GM12891 (cell line): ENCODE results near the gene ZNF71.

Source experiments
- PAX5 ChIP-seq: IDR thresholded peaks from 2 replicates; pipeline ENCODE4 v1.6.1; 2011; ENCODE audit warnings: low read length, moderate library complexity, mild to moderate bottlenecking; ENCODE audit not compliant: insufficient read depth, severe bottlenecking
- POLR2A ChIP-seq: IDR thresholded peaks from 2 replicates; pipeline ENCODE4 v1.6.1; 2011; ENCODE audit warnings: low read depth, low read length, control low read depth
- POLR2AphosphoS5 ChIP-seq: IDR thresholded peaks from 2 replicates; pipeline ENCODE4 v1.6.1; 2011; ENCODE audit warnings: low read depth, low read length, control low read depth
- POU2F2 ChIP-seq: IDR thresholded peaks from 2 replicates; pipeline ENCODE4 v1.6.1; 2011; ENCODE audit warnings: low read depth, mild to moderate bottlenecking, control low read depth, low read length, moderate library complexity
- SPI1 ChIP-seq: IDR thresholded peaks from 2 replicates; pipeline ENCODE4 v1.6.1; 2011; ENCODE audit warnings: low read depth, low read length, control low read depth
- TAF1 ChIP-seq: IDR thresholded peaks from 2 replicates; pipeline ENCODE4 v1.6.1; 2011; ENCODE audit warnings: low read depth, low read length, control low read depth

DNA sequence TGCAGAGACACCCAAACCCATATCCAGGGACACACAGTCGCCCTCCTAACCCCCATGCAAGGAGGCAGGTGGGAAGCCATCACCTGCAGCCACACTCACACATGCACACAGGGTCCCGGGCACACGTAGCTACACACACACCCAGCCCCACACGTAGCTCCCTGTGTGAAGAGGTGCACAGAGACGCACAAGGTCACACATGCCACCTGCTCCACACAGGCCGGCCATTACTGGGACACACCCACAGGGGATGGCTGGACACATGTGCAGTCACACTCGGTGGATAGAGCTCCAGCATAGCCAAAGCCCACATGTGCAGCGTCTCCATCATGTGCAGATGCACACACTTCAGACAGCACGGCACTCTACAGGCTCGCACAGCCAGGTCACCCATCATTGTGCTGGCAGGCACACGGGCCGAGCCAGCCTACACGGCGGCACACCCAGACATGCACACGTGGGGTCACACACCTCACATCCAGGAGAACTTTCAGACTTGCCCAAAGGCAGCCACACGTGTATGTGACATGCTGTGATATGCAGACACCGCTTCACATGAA lies 75.4 kb downstream of the ZNF71 start:
- TF ChIP-seq POLR2A (no peak), POLR2AphosphoS5 (no peak), POU2F2 (no peak), TAF1 (no peak), SPI1 (no peak), PAX5 (no peak)
